Smooth muscle cell (in vitro differentiated cells): ENCODE data around the gene ATP5F1C. TPM values are rescaled to one million over a fixed set of nuclear protein-coding genes. Genes with fewer than 3 reads are reported as not detected.

Experiments
- DNase-seq: peaks from one replicate; lab custom pipeline; 2025; ENCODE audit not compliant: unreplicated experiment; lab: John Stamatoyannopoulos, UW
- H2AFZ ChIP-seq: fragments of 200-600 bp; sonication (generic); 2 replicates; pipeline ENCODE4 v1.6.0; 2016; ENCODE audit warnings: antibody characterized with exemption, low read depth, mild to moderate bottlenecking
- H3F3A ChIP-seq: fragments of 200-600 bp; sonication (generic); 2 replicates; pipeline ENCODE4 v1.6.0; 2017; ENCODE audit warnings: antibody characterized with exemption, low read depth
- H3K27ac ChIP-seq: fragments of 200-600 bp; sonication (generic); 2 replicates; pipeline ENCODE4 v1.5.1; 2016; ENCODE audit warnings: low read depth, mild to moderate bottlenecking
- H3K27me3 ChIP-seq: fragments of 200-600 bp; sonication (generic); 2 replicates; pipeline ENCODE4 v1.6.1; 2016; ENCODE audit warnings: low read depth, mild to moderate bottlenecking
- H3K36me3 ChIP-seq: fragments of 200-600 bp; sonication (generic); 2 replicates; pipeline ENCODE4 v1.5.1; 2016; ENCODE audit warnings: low read depth
- H3K4me1 ChIP-seq: fragments of 200-600 bp; sonication (generic); 2 replicates; pipeline ENCODE4 v1.5.1; 2016; ENCODE audit warnings: low read depth
- H3K4me2 ChIP-seq: fragments of 200-600 bp; sonication (generic); 2 replicates; pipeline ENCODE4 v1.6.0; 2016; ENCODE audit warnings: mild to moderate bottlenecking
- H3K4me3 ChIP-seq: fragments of 200-600 bp; sonication (generic); 2 replicates; pipeline ENCODE4 v1.5.1; 2016; ENCODE audit warnings: mild to moderate bottlenecking
- H3K79me2 ChIP-seq: fragments of 200-600 bp; sonication (generic); 2 replicates; pipeline ENCODE4 v1.6.0; 2016; ENCODE audit warnings: low read depth, mild to moderate bottlenecking
- H3K9ac ChIP-seq: fragments of 200-600 bp; sonication (generic); 2 replicates; pipeline ENCODE4 v1.6.0; 2016; ENCODE audit warnings: low read depth
- H3K9me3 ChIP-seq: fragments of 200-600 bp; sonication (generic); replicated peaks from 2 replicates; pipeline ENCODE4 v1.5.1; 2016; ENCODE audit warnings: low read depth
- H4K20me1 ChIP-seq: fragments of 200-600 bp; sonication (generic); 2 replicates; pipeline ENCODE4 v1.6.0; 2016; ENCODE audit warnings: low read depth
- WGBS: methylation state at CpG from one replicate; pipeline ENCODE4 v1.1.7; 2016; ENCODE audit warnings: low lambda C conversion rate; 5-methylcytosine and 5-hydroxymethylcytosine counted together
- polyA plus RNA-seq: library from polyadenylated mRNA; unstranded; fragments of >200 nt; fragmentation: Nextera tagmentation; extraction: Ambion mirVana; gene quantifications from 2 replicates; pipeline ENCODE4 v1.2.1, GENCODE V29; 2016
- total RNA-seq: library from RNA; depleted of rRNA; stranded (reverse); fragments of >200 nt; gene quantifications from 2 replicates; pipeline ENCODE4 v1.2.3, GENCODE V29; 2014
- TF ChIP-seq, protein P1 (sequence below): fragments of 200-600 bp; sonication (generic); IDR thresholded peaks from 2 replicates; pipeline ENCODE4 v1.5.1; 2017; ENCODE audit warnings: borderline replicate concordance, mild to moderate bottlenecking, antibody characterized with exemption; ENCODE audit not compliant: insufficient read depth, poor library complexity, severe bottlenecking

Gene ATP5F1C
- total and polyA plus RNA-seq, 2 experiments from 2014 or later: 204 to 352 TPM

DNA sequence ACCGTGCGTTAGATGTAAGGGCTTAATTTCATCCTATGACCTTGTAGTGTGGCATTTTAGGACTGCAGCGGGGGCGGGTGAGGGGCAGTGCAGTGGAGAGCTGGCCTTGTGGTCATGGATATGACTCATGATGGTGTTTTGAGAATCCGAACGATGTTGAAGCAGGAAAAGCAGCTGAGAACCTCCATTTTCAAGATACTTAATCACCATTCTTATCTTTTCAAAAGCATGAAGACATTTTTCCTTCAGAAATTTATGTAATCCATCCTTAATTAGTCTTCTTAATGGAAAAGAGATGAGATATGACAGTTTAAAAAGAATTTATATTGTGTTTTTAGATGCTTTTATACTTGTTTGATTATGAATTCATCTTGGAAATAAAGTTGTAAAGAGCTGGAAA is 9.6 kb downstream of the ATP5F1C start:
- H3F3A ChIP-seq: peaks cover 11% of the 10 kb centered on the region
- WGBS: 9% methylated on average over 6 of the region's 6 CpGs
- H3K36me3 ChIP-seq: peaks cover 24% of the 10 kb centered on the region
- H3K9me3 ChIP-seq: no peaks in the 10 kb centered on the region
- H3K9ac ChIP-seq: peak overlapping the region; percentile 20
- H3K27ac ChIP-seq: peak overlapping the region; percentile 95
- H3K79me2 ChIP-seq: peaks cover 55% of the 10 kb centered on the region
- no peak overlapping the region for H2AFZ ChIP-seq
- H3K4me2 ChIP-seq: peak overlapping the region; percentile 73
- no peaks in the 10 kb centered on the region for H3K27me3 ChIP-seq
- TF ChIP-seq, protein P1, sequence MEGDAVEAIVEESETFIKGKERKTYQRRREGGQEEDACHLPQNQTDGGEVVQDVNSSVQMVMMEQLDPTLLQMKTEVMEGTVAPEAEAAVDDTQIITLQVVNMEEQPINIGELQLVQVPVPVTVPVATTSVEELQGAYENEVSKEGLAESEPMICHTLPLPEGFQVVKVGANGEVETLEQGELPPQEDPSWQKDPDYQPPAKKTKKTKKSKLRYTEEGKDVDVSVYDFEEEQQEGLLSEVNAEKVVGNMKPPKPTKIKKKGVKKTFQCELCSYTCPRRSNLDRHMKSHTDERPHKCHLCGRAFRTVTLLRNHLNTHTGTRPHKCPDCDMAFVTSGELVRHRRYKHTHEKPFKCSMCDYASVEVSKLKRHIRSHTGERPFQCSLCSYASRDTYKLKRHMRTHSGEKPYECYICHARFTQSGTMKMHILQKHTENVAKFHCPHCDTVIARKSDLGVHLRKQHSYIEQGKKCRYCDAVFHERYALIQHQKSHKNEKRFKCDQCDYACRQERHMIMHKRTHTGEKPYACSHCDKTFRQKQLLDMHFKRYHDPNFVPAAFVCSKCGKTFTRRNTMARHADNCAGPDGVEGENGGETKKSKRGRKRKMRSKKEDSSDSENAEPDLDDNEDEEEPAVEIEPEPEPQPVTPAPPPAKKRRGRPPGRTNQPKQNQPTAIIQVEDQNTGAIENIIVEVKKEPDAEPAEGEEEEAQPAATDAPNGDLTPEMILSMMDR: no peak
- peaks cover 12% of the 10 kb centered on the region for H3K4me1 ChIP-seq
- H3K4me3 ChIP-seq: no peak overlapping the region
- peak; percentile 8 for DNase-seq
- peaks cover 33% of the 10 kb centered on the region for H4K20me1 ChIP-seq

DNA sequence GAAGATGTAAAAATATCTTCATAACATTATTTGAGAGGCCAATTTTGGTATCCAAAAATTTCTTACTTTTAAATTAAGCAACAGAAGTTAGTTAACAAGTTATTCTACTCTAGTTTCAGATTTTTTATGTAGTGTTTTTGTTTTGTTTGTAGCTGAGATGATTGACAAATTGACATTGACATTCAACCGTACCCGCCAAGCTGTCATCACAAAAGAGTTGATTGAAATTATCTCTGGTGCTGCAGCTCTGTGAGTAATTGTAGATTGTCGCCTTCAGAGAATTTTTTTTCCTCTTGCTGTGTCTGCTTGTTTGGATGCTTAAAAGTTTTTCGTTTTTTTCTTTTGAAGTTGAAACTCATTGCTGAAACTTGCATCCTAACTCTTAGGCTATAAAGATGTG is 14.6 kb downstream of the ATP5F1C start:
- no peak overlapping the region for H3K4me3 ChIP-seq
- WGBS: 95% methylated on average over 4 of the region's 4 CpGs

DNA sequence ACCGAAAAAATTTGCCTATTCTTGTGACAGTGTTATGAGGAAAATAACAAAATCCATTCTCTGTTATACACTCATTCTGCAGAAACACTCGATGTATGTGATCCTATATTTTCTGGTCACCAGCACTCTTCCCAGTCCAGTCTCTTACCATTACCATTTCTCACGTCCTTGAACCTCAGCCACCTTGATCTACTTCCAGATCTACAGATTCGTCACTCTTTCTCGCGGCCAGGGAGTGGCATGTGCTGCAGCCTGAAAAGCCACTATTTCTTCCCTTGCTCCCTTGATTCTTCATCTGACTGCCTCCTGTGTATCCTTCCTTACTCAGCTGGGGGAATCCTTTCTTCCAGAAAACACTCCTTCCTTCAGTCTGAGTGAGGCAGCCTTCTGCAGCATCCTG is 16.2 kb downstream of the ATP5F1C start:
- no peak overlapping the region for H3K4me2 ChIP-seq
- H3K36me3 ChIP-seq: peaks cover 50% of the 10 kb centered on the region
- DNase-seq: no peak
- peaks cover 18% of the 10 kb centered on the region for H4K20me1 ChIP-seq
- no peak overlapping the region for H3K9ac ChIP-seq
- H2AFZ ChIP-seq: no peak overlapping the region
- no peaks in the 10 kb centered on the region for H3K9me3 ChIP-seq
- H3K27ac ChIP-seq: no peak overlapping the region
- H3K79me2 ChIP-seq: peaks cover 16% of the 10 kb centered on the region
- no peaks in the 10 kb centered on the region for H3K27me3 ChIP-seq
- no peaks in the 10 kb centered on the region for H3K4me1 ChIP-seq
- WGBS: 96% methylated on average over 6 of the region's 6 CpGs
- H3K4me3 ChIP-seq: no peak overlapping the region
- TF ChIP-seq, protein P1: no peak
- peaks cover 12% of the 10 kb centered on the region for H3F3A ChIP-seq

More for the DNA sequence above, 14.6 kb downstream of the ATP5F1C start:
- no peaks in the 10 kb centered on the region for H3K9me3 ChIP-seq
- H3K4me1 ChIP-seq: peaks cover 4% of the 10 kb centered on the region
- no peak overlapping the region for H2AFZ ChIP-seq
- peaks cover 43% of the 10 kb centered on the region for H3K36me3 ChIP-seq
- H3K27me3 ChIP-seq: no peaks in the 10 kb centered on the region
- DNase-seq: no peak
- peaks cover 7% of the 10 kb centered on the region for H3F3A ChIP-seq
- TF ChIP-seq, protein P1: no peak
- no peak overlapping the region for H3K9ac ChIP-seq
- peaks cover 18% of the 10 kb centered on the region for H4K20me1 ChIP-seq
- H3K27ac ChIP-seq: no peak overlapping the region
- no peak overlapping the region for H3K4me2 ChIP-seq
- peaks cover 17% of the 10 kb centered on the region for H3K79me2 ChIP-seq

DNA sequence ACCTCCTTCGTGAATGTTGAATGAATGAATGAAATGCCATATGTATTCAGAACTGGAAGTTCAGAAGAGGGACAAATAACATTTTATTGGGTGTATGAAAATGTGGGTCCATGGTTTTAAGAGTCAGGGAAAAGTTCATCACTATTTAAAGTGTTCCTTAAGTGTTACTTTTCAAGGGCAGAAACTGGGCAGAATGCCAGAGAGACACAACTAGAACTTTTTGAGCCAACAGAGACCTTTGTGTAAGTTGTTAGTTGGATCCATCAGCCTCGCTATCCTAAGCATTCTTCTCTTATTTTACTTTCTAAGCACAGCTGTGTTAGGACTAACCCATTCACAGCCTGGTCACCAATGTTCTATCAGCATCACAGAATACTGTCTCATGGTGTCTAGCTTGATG is 16.8 kb downstream of the ATP5F1C start:
- H3K79me2 ChIP-seq: peaks cover 10% of the 10 kb centered on the region

More for the DNA sequence above, 16.8 kb downstream of the ATP5F1C start:
- Histone ChIP-seq H4K20me1 (peaks cover 18% of the 10 kb centered on the region), H3K27me3 (no peaks in the 10 kb centered on the region), H3K27ac (no peak overlapping the region), H3K4me2 (no peak overlapping the region), H3K4me1 (no peaks in the 10 kb centered on the region), H3K9me3 (no peaks in the 10 kb centered on the region), H3F3A (peaks cover 12% of the 10 kb centered on the region), H3K36me3 (peaks cover 45% of the 10 kb centered on the region), H3K9ac (no peak overlapping the region), H2AFZ (no peak overlapping the region), H3K4me3 (no peak overlapping the region)
- WGBS: 49% methylated on average over 2 of the region's 2 CpGs
- TF ChIP-seq, protein P1: no peak
- DNase-seq: no peak
